ENCODE results near the gene TMEM240.

GRCh38 chr1:1577367-1578011 lies 37.1 kb upstream of the TMEM240 start:
- no peak for TF ChIP-seq CTCF (conservative IDR thresholded peaks at IDR 0.05; ENCODE audit: low read length)
- TF ChIP-seq EZH2phosphoT487 (IDR thresholded peaks at IDR 0.05; ENCODE audit: borderline replicate concordance, low read depth, low read length) = no peak
